HG02943 (cell line): ENCODE results near the gene ASIC2.

Source experiments
- ATAC-seq: cut with Tn5 transposase; IDR thresholded peaks from one replicate; pipeline ENCODE4 v1.9.1; 2021; ENCODE audit warnings: mild to moderate bottlenecking, low read depth, moderate library complexity; ENCODE audit not compliant: unreplicated experiment

The ASIC2 gene

GRCh38 chr17:33082529-33083173 is 210.4 kb downstream of the ASIC2 start:
- ATAC-seq: no peak

- ATAC-seq: no peak
Measured at GRCh38 chr17:33080091-33080490, 213.0 kb downstream of the ASIC2 start.

- no peak for ATAC-seq
Measured at GRCh38 chr17:33079201-33079600, 213.9 kb downstream of the ASIC2 start.

GRCh38 chr17:33076979-33077378 is 216.1 kb downstream of the ASIC2 start:
- ATAC-seq: no peak

- ATAC-seq: no peak
Measured at GRCh38 chr17:33073416-33073815, 219.7 kb downstream of the ASIC2 start.

GRCh38 chr17:33072421-33073161 is 220.5 kb downstream of the ASIC2 start:
- ATAC-seq: no peak

- no peak for ATAC-seq
Measured at GRCh38 chr17:33071656-33072055, 221.4 kb downstream of the ASIC2 start.

GRCh38 chr17:33057564-33057963 is 235.5 kb downstream of the ASIC2 start:
- ATAC-seq: no peak

GRCh38 chr17:33056399-33057146 is 236.5 kb downstream of the ASIC2 start:
- no peak for ATAC-seq

GRCh38 chr17:33055746-33056145 is 237.3 kb downstream of the ASIC2 start:
- no peak for ATAC-seq

- ATAC-seq: no peak
Measured at GRCh38 chr17:33055171-33055611, 237.9 kb downstream of the ASIC2 start.

- ATAC-seq: no peak
Measured at GRCh38 chr17:33054412-33054811, 238.7 kb downstream of the ASIC2 start.

- no peak for ATAC-seq
Measured at GRCh38 chr17:33053676-33054075, 239.4 kb downstream of the ASIC2 start.

- ATAC-seq: no peak
Measured at GRCh38 chr17:33052856-33053255, 240.2 kb downstream of the ASIC2 start.

GRCh38 chr17:33050611-33051140 is 242.4 kb downstream of the ASIC2 start:
- no peak for ATAC-seq

- no peak for ATAC-seq
Measured at GRCh38 chr17:33049781-33050414, 243.2 kb downstream of the ASIC2 start.

GRCh38 chr17:33046361-33047255 is 246.5 kb downstream of the ASIC2 start:
- ATAC-seq: no peak

- ATAC-seq: no peak
Measured at GRCh38 chr17:33045216-33045615, 247.9 kb downstream of the ASIC2 start.

GRCh38 chr17:33044771-33045170 is 248.3 kb downstream of the ASIC2 start:
- no peak for ATAC-seq

- ATAC-seq: no peak
Measured at GRCh38 chr17:33040461-33040860, 252.6 kb downstream of the ASIC2 start.
